GM12878 (cell line): ENCODE results near the gene LPCAT3. TPM values are rescaled to one million over a fixed set of nuclear protein-coding genes. Genes with fewer than 3 reads are reported as not detected.

Experiments used
- ASH2L ChIP-seq: fragments of 300-600, 200-600 bp; sonication (generic); IDR thresholded peaks from 2 replicates; pipeline ENCODE4 v1.6.1; 2017; ENCODE audit warnings: low read depth, mild to moderate bottlenecking, borderline replicate concordance
- CBFB ChIP-seq: IDR thresholded peaks from 2 replicates; pipeline ENCODE4 v1.6.1; 2016; ENCODE audit warnings: antibody characterized with exemption, low read depth
- CHD2 ChIP-seq: IDR thresholded peaks from 2 replicates; pipeline ENCODE4 v1.6.1; 2011; ENCODE audit warnings: low read depth, low read length, improper control_type of control experiment, borderline replicate concordance
- CHD4 ChIP-seq: fragments of 200-600 bp; sonication (generic); IDR thresholded peaks from 2 replicates; pipeline ENCODE4 v1.6.1; 2016; ENCODE audit warnings: mild to moderate bottlenecking
- ETV6 ChIP-seq, 2 experiments: fragments of 450-650 bp in 1 of 2; IDR thresholded peaks in 1 of 2; conservative IDR thresholded peaks in 1 of 2; 2 replicates each; pipeline ENCODE4 v1.6.1; 2014; ENCODE audit warnings: antibody characterized with exemption in 1 of 2, borderline replicate concordance in 1 of 2, low read depth in 1 of 2, mild to moderate bottlenecking in 1 of 2, moderate library complexity in 1 of 2
- NFXL1 ChIP-seq: fragments of 450-650 bp; IDR thresholded peaks from 2 replicates; pipeline ENCODE4 v1.6.1; 2017; ENCODE audit warnings: antibody characterized with exemption, mild to moderate bottlenecking, borderline replicate concordance
- NR2C1 ChIP-seq: fragments of 450-650 bp; IDR thresholded peaks from 2 replicates; pipeline ENCODE4 v1.6.1; 2017; ENCODE audit warnings: antibody characterized with exemption, mild to moderate bottlenecking, moderate library complexity
- PAX5 ChIP-seq: IDR thresholded peaks from 2 replicates; pipeline ENCODE4 v1.6.1; 2011; ENCODE audit warnings: low read depth, low read length, borderline replicate concordance
- RAD21 ChIP-seq: IDR thresholded peaks from 2 replicates; pipeline ENCODE4 v1.6.1; 2011; ENCODE audit warnings: mild to moderate bottlenecking, low read depth, low read length, moderate library complexity; ENCODE audit not compliant: insufficient read depth
- RB1 ChIP-seq: fragments of 450-650 bp; formaldehyde crosslinking; IDR thresholded peaks from 2 replicates; pipeline ENCODE4 v1.6.1; 2017; ENCODE audit warnings: mild to moderate bottlenecking, borderline replicate concordance
- SMARCA5 ChIP-seq: fragments of 450-650 bp; IDR thresholded peaks from 2 replicates; pipeline ENCODE4 v1.6.1; 2017; ENCODE audit warnings: mild to moderate bottlenecking
- WRNIP1 ChIP-seq: IDR thresholded peaks from 2 replicates; pipeline ENCODE4 v1.6.1; 2011; ENCODE audit warnings: low read depth, low read length, improper control_type of control experiment, borderline replicate concordance
- ZZZ3 ChIP-seq: IDR thresholded peaks from 2 replicates; pipeline ENCODE4 v1.6.1; 2011; ENCODE audit warnings: low read depth; ENCODE audit not compliant: control insufficient read depth, insufficient read length
- polyA plus RNA-seq, 11 experiments: library from polyadenylated mRNA; depleted of rRNA in 4 of 11; unstranded in 6 of 11; stranded (reverse) in 5 of 11; fragments of >200 nt; fragmentation: Nextera tagmentation in 4 of 11; fragmentation: Illumina TruSeq in 1 of 11; extraction: Ambion mirVana in 4 of 11; extraction: Trizol in 1 of 11; gene quantifications; 1 replicate in 1 of 11; 2 replicates in 10 of 11; pipeline versions ENCODE4 v1.2.1 to v1.2.3, GENCODE V29; 2011 to 2016; ENCODE audit warnings: inconsistent platforms in 2 of 11, missing spikeins in 2 of 11, low read depth in 1 of 11
- total RNA-seq, 4 experiments: library from RNA; depleted of rRNA in 3 of 4; stranded (reverse); fragments of >200 nt in 3 of 4; fragmentation: Illumina TruSeq in 1 of 4; extraction: Trizol in 1 of 4; gene quantifications; 2 replicates each; pipeline versions ENCODE4 v1.2.1 to v1.2.3, GENCODE V29; 2013 to 2021
- TF ChIP-seq, protein P1 (sequence below): fragments of 450-650 bp; IDR thresholded peaks from 2 replicates; pipeline ENCODE4 v1.6.1; 2017; ENCODE audit warnings: antibody characterized with exemption, mild to moderate bottlenecking, moderate library complexity
- TF ChIP-seq, protein P2 (sequence below): fragments of 150-350 bp; IDR thresholded peaks from 2 replicates; pipeline ENCODE4 v1.6.1; 2014; ENCODE audit warnings: mild to moderate bottlenecking, low read depth, low read length
- TF ChIP-seq, protein P3 (sequence below): fragments of 450-650 bp; IDR thresholded peaks from 2 replicates; pipeline ENCODE4 v1.6.1; 2017; ENCODE audit warnings: mild to moderate bottlenecking, moderate library complexity
- TF ChIP-seq, protein P4 (sequence below): fragments of 450-650 bp; formaldehyde crosslinking; IDR thresholded peaks from 2 replicates; pipeline ENCODE4 v1.4.0; 2022; ENCODE audit warnings: mild to moderate bottlenecking, moderate library complexity

Gene LPCAT3
- total and polyA plus RNA-seq, 10 of the 15 experiments (the other 5 are each of a cell fraction or from before 2014, with no cell fraction given) = 2.6 to 48.3 (median 23.0) TPM

DNA sequence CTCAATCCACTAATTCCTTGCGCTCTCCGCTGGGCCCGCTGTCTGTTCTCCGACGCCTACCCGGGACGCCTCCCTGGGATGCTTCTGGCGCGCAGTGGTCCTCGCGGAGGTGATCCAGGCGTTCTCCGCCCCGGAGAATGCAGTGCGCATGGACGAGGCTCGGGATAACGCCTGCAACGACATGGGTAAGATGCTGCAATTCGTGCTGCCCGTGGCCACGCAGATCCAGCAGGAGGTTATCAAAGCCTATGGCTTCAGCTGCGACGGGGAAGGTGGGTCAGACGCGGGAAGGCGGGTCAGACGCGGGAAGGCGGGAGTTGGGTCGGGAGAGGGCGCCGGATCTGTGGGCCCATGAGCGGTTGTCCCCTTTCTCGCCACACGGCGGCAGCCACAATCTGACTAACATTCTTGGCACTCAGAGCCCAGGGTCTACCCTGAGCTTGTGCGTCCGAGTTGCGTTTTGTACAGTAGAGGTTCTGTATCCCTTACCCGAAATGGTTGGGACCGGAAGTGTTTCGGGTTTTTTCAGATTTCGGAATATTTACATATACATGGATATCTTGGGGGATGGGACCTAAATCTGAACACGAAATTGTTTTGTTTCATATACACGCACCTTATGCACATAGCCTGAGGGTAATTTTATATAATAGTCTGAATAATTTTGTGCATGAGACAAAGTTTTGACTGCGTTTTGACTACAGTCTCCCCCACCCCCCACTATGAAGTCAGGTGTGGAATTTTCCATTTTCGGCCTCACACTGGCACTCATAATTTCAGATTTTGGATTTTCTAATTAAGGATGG lies 73.7 kb downstream of the LPCAT3 start (continued):
- TF ChIP-seq, protein P1, sequence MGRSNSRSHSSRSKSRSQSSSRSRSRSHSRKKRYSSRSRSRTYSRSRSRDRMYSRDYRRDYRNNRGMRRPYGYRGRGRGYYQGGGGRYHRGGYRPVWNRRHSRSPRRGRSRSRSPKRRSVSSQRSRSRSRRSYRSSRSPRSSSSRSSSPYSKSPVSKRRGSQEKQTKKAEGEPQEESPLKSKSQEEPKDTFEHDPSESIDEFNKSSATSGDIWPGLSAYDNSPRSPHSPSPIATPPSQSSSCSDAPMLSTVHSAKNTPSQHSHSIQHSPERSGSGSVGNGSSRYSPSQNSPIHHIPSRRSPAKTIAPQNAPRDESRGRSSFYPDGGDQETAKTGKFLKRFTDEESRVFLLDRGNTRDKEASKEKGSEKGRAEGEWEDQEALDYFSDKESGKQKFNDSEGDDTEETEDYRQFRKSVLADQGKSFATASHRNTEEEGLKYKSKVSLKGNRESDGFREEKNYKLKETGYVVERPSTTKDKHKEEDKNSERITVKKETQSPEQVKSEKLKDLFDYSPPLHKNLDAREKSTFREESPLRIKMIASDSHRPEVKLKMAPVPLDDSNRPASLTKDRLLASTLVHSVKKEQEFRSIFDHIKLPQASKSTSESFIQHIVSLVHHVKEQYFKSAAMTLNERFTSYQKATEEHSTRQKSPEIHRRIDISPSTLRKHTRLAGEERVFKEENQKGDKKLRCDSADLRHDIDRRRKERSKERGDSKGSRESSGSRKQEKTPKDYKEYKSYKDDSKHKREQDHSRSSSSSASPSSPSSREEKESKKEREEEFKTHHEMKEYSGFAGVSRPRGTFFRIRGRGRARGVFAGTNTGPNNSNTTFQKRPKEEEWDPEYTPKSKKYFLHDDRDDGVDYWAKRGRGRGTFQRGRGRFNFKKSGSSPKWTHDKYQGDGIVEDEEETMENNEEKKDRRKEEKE = no peak
- no peak for TF ChIP-seq CHD2
- peak; percentile 95; the same call in 1 of the 2 replicates for TF ChIP-seq RB1
- TF ChIP-seq CHD4 = no peak
- no peak for TF ChIP-seq ZZZ3
- no peak for TF ChIP-seq NR2C1
- no peak for TF ChIP-seq NFXL1
- peak; percentile 45; the same call in 1 of the 2 replicates for TF ChIP-seq PAX5
- TF ChIP-seq WRNIP1 = no peak
- peak; percentile 72 for TF ChIP-seq SMARCA5
- TF ChIP-seq, protein P2, sequence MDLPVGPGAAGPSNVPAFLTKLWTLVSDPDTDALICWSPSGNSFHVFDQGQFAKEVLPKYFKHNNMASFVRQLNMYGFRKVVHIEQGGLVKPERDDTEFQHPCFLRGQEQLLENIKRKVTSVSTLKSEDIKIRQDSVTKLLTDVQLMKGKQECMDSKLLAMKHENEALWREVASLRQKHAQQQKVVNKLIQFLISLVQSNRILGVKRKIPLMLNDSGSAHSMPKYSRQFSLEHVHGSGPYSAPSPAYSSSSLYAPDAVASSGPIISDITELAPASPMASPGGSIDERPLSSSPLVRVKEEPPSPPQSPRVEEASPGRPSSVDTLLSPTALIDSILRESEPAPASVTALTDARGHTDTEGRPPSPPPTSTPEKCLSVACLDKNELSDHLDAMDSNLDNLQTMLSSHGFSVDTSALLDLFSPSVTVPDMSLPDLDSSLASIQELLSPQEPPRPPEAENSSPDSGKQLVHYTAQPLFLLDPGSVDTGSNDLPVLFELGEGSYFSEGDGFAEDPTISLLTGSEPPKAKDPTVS = no peak
- TF ChIP-seq, protein P3, sequence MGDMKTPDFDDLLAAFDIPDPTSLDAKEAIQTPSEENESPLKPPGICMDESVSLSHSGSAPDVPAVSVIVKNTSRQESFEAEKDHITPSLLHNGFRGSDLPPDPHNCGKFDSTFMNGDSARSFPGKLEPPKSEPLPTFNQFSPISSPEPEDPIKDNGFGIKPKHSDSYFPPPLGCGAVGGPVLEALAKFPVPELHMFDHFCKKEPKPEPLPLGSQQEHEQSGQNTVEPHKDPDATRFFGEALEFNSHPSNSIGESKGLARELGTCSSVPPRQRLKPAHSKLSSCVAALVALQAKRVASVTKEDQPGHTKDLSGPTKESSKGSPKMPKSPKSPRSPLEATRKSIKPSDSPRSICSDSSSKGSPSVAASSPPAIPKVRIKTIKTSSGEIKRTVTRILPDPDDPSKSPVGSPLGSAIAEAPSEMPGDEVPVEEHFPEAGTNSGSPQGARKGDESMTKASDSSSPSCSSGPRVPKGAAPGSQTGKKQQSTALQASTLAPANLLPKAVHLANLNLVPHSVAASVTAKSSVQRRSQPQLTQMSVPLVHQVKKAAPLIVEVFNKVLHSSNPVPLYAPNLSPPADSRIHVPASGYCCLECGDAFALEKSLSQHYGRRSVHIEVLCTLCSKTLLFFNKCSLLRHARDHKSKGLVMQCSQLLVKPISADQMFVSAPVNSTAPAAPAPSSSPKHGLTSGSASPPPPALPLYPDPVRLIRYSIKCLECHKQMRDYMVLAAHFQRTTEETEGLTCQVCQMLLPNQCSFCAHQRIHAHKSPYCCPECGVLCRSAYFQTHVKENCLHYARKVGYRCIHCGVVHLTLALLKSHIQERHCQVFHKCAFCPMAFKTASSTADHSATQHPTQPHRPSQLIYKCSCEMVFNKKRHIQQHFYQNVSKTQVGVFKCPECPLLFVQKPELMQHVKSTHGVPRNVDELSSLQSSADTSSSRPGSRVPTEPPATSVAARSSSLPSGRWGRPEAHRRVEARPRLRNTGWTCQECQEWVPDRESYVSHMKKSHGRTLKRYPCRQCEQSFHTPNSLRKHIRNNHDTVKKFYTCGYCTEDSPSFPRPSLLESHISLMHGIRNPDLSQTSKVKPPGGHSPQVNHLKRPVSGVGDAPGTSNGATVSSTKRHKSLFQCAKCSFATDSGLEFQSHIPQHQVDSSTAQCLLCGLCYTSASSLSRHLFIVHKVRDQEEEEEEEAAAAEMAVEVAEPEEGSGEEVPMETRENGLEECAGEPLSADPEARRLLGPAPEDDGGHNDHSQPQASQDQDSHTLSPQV = no peak
- peak; percentile 86 for TF ChIP-seq RAD21
- no peak for TF ChIP-seq ASH2L
- no peak for TF ChIP-seq ETV6 (conservative IDR thresholded peaks at IDR 0.05 in 1 of 2, IDR thresholded peaks at IDR 0.05 in 1 of 2; ENCODE audit: borderline replicate concordance in 1 of 2, low read depth in 1 of 2)
- no peak for TF ChIP-seq CBFB
- TF ChIP-seq, protein P4, sequence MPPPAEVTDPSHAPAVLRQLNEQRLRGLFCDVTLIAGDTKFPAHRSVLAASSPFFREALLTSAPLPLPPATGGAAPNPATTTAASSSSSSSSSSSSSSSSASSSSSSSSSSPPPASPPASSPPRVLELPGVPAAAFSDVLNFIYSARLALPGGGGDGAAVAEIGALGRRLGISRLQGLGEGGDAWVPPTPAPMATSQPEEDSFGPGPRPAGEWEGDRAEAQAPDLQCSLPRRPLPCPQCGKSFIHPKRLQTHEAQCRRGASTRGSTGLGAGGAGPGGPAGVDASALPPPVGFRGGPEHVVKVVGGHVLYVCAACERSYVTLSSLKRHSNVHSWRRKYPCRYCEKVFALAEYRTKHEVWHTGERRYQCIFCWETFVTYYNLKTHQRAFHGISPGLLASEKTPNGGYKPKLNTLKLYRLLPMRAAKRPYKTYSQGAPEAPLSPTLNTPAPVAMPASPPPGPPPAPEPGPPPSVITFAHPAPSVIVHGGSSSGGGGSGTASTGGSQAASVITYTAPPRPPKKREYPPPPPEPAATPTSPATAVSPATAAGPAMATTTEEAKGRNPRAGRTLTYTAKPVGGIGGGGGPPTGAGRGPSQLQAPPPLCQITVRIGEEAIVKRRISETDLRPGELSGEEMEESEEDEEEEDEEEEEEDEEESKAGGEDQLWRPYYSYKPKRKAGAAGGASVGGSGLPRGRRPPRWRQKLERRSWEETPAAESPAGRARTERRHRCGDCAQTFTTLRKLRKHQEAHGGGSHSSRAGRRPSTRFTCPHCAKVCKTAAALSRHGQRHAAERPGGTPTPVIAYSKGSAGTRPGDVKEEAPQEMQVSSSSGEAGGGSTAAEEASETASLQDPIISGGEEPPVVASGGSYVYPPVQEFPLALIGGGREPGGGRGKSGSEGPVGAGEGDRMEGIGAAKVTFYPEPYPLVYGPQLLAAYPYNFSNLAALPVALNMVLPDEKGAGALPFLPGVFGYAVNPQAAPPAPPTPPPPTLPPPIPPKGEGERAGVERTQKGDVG (CRISPR knock-in tag) = no peak
